T47D (cell line): ENCODE measurements around the gene RAPGEF3.

ENCODE experiments used
- DNase-seq, 2 experiments: peaks; one replicate each; pipeline versions ENCODE4 v3.0.0 to v3.0.0-alpha.2; 2011 to 2012; ENCODE audit warnings: low read depth in 1 of 2, low spot score in 1 of 2
- JUND ChIP-seq: IDR thresholded peaks from 2 replicates; pipeline ENCODE4 v1.6.1; 2012; ENCODE audit warnings: low read depth
- in situ Hi-C: cut with HindIII; loops from 2 replicates; pipeline ENCODE4 v1.10.0; 2016; ENCODE audit warnings: low sequenced_read_pairs, low pct_unique_long_range_greater_than_20kb

The RAPGEF3 gene

DNA sequence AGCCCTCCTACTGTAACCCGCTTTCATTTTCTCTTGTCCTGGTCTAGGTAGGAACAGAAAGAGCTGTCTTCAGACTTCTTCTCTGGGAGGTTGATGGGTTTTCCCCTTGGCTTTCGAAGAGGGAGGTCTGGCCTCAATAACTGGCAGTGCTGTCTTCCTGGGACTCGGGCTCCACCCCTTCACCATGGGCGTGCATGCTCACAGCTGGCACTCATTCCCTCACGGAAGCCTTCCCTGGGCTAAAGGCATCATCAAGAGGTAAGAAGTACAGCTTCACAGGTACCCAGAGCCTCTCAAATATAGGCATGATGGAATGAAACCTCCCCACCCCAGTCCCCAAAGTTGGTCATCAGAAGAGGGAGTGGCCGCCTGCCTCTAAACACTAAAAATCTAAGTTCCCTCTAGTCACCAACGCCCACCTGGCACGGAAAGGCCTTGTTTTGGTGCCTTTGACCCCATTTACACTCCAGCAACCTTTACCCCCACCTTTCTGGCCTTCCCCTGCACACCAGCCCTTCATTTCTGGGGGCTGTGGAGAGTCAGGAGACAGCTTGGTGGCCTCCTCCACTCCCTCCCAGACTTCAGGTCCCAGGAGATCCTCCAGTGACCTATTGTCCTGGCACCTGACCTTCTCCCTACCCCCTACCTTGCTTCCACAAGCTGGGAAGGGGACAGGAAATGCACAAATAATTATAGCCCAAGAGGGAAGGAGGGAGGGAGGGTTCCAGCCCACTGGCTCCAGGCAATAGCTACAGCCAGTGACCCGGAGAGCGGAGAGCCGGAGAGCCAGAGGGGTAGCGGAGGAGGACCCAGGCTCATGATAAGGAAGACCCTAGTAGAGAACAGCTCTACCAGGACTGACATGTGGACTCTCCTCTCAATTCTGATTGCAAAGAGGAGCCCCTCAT is 2.8 kb downstream of the RAPGEF3 start:
- in situ Hi-C loops = no loop called here
- DNase-seq = no peak
- TF ChIP-seq JUND = no peak

DNA sequence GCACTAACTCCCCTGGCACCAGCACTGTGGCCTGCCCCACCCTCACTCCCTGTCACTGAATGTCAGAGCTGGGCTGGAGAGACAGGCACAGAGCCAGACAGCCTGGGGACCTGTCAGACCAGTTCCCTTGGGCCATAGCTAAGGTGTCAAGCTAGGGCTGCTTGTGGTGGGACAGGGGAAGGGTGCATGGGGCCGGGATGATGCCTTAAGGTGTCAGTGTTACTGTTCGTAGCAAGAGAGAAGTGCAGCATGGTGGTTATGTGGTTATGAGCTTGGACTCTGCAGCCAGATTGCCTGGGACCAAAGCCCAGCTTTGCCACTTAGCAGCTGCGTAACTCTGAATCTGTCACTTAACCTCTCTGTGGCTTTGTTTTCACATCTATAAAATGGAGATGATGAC is 3.8 kb downstream of the RAPGEF3 start:
- peak in 1 of 2 experiments; percentile 78 for DNase-seq
- in situ Hi-C loops = no loop called here
- no peak for TF ChIP-seq JUND

DNA sequence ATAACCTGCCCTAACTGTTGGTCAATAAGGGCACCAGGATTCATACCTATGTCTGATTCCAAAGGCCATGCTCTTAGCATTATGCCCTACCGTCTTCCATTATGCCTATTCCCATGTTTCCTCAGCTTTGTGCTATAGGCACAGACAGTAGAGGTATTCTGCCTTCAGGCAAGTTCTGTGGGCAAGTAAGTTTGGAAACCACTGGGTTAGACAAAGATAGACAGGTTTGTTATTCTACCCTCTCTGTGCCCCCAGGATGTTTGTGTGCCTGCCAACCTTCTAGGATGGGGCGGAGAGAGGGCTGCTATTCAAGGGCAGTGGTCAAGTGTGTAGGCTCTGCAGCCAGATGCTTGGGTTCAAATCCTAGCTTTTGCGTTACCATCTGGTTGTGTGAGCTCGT is 4.6 kb downstream of the RAPGEF3 start:
- no peak for TF ChIP-seq JUND
- DNase-seq = peak in 1 of 2 experiments; percentile 91
- in situ Hi-C loops = no loop called here

- no peak for TF ChIP-seq JUND
- in situ Hi-C loops = no loop called here
- DNase-seq = peak; percentile 69 to 96
Measured at GRCh38 chr12:47753021-47754001, 5.4 kb downstream of the RAPGEF3 start.

GRCh38 chr12:47752552-47752951 is 6.1 kb downstream of the RAPGEF3 start:
- no peak for DNase-seq
- in situ Hi-C loops = no loop called here
- no peak for TF ChIP-seq JUND

GRCh38 chr12:47752121-47752520 is 6.6 kb downstream of the RAPGEF3 start:
- TF ChIP-seq JUND = no peak
- DNase-seq = no peak
- in situ Hi-C loops = no loop called here

GRCh38 chr12:47751561-47751960 is 7.1 kb downstream of the RAPGEF3 start:
- in situ Hi-C loops = no loop called here
- TF ChIP-seq JUND = no peak
- no peak for DNase-seq

- in situ Hi-C loops = no loop called here
- DNase-seq = no peak
- TF ChIP-seq JUND = no peak
Measured at GRCh38 chr12:47750916-47751470, 7.7 kb downstream of the RAPGEF3 start.

DNA sequence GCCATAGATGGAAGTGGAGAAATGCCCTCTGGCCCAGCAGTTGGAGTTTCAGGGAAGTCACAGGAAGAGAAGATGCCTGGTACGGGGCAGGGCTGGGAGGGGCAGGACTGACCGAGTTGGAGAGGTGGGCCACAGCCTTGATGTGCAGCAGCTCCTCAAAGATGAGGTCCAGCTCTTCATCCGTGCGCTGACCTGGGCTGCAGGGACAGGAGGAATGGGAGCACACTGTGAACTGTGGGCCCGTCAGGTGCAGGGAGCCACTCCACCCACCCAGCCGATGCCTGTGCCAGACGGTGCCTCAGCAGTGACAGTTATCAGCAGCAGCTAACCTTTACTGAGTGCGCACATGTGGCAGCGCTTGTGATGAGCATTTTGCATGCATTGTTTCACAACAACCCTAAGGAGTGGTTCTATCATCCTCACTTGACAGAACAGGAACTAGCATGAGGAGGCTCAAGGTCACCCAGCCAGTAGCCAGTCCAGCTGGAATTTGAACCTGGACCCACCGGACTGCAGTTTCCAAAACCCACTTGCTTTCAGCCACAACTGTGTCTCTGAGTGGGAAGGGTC is 8.4 kb downstream of the RAPGEF3 start:
- in situ Hi-C loops = no loop called here
- no peak for TF ChIP-seq JUND
- DNase-seq = no peak

GRCh38 chr12:47748899-47749298 is 9.8 kb downstream of the RAPGEF3 start:
- TF ChIP-seq JUND = no peak
- DNase-seq = no peak
- in situ Hi-C loops = no loop called here

DNA sequence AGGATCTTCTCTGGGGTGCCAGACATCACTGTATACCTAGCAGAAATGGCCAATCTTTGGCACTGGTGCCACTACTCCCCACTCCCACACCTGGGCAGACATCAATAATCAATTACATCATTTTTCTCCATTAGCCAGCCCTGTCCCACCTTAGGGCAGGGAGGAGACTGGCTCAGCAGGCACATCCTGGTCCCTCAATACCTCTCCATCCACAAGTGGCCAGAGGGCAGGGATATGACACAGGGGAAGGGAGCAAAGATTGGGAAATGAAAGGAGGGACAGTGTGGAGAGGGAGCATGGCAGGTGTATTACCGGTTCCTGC is 10.2 kb downstream of the RAPGEF3 start:
- TF ChIP-seq JUND = no peak
- no peak for DNase-seq
- in situ Hi-C loops = no loop called here
